Neural cell (in vitro differentiated cells): ENCODE results near the gene DCLK3. TPM values are rescaled to one million over a fixed set of nuclear protein-coding genes. Genes with fewer than 3 reads are reported as not detected.
A peak's percentile ranks its signal among the peaks of the same experiment; 100 is the strongest.

Source experiments
- H2AFZ ChIP-seq: fragments of 200-600, 300-800 bp; sonication (generic), shearing (Covaris generic); 2 replicates; pipeline ENCODE4 v1.6.0; 2014; ENCODE audit warnings: low read depth, mild to moderate bottlenecking, antibody characterized with exemption, low read length, moderate library complexity
- H3F3A ChIP-seq: fragments of 200-600 bp; shearing (Covaris generic); 2 replicates; pipeline ENCODE4 v1.6.1; 2016; ENCODE audit warnings: mild to moderate bottlenecking, moderate library complexity, mixed read lengths, antibody characterized with exemption, low read length; ENCODE audit not compliant: insufficient read depth, poor library complexity, severe bottlenecking
- H3K27ac ChIP-seq: fragments of 200-600, 300-800 bp; sonication (generic), shearing (Covaris generic); 2 replicates; pipeline ENCODE4 v1.5.1; 2014; ENCODE audit warnings: mild to moderate bottlenecking, low read length, moderate library complexity
- H3K27me3 ChIP-seq: fragments of 300-800, 200-600 bp; sonication (generic), shearing (Covaris generic); 2 replicates; pipeline ENCODE4 v1.6.0; 2014; ENCODE audit warnings: mild to moderate bottlenecking, low read depth, low read length, moderate library complexity; ENCODE audit not compliant: insufficient read depth
- H3K36me3 ChIP-seq: fragments of 300-800, 200-600 bp; sonication (generic), shearing (Covaris generic); 2 replicates; pipeline ENCODE4 v1.5.1; 2014; ENCODE audit warnings: mild to moderate bottlenecking, antibody characterized with exemption, low read length, moderate library complexity; ENCODE audit not compliant: insufficient read depth
- H3K4me2 ChIP-seq: fragments of 300-800, 200-600 bp; sonication (generic), shearing (Covaris generic); 2 replicates; pipeline ENCODE4 v1.6.0; 2014; ENCODE audit warnings: mild to moderate bottlenecking, low read length
- H3K4me3 ChIP-seq: fragments of 300-800, 200-600 bp; sonication (generic), shearing (Covaris generic); 2 replicates; pipeline ENCODE4 v1.5.1; 2014; ENCODE audit warnings: mild to moderate bottlenecking, low read length, moderate library complexity
- H3K79me2 ChIP-seq: fragments of 200-600 bp; shearing (Covaris generic); replicated peaks from 2 replicates; pipeline ENCODE4 v1.6.0; 2014; ENCODE audit warnings: mild to moderate bottlenecking, low read length, moderate library complexity; ENCODE audit not compliant: insufficient read depth
- H3K9ac ChIP-seq: fragments of 300-800, 200-600 bp; sonication (generic), shearing (Covaris generic); 2 replicates; pipeline ENCODE4 v1.6.1; 2016; ENCODE audit warnings: mild to moderate bottlenecking, low read length, mixed read lengths
- H3K9me2 ChIP-seq: fragments of 200-600 bp; shearing (Covaris generic); 2 replicates; pipeline ENCODE4 v1.6.1; 2016; ENCODE audit warnings: mild to moderate bottlenecking, low read length, mixed read lengths; ENCODE audit not compliant: insufficient read depth
- H3K9me3 ChIP-seq: fragments of 200-600, 300-800 bp; sonication (generic), shearing (Covaris generic); 2 replicates; pipeline ENCODE4 v1.6.1; 2016; ENCODE audit warnings: mild to moderate bottlenecking, mixed run types, low read length, moderate library complexity, mixed read lengths
- H4K20me1 ChIP-seq: fragments of 200-600 bp; shearing (Covaris generic); 2 replicates; pipeline ENCODE4 v1.6.1; 2016; ENCODE audit warnings: mild to moderate bottlenecking, mixed run types; ENCODE audit not compliant: insufficient read depth
- EP300 ChIP-seq: fragments of 450-650 bp; conservative IDR thresholded peaks from 2 replicates; pipeline ENCODE4 v1.6.1; 2014; ENCODE audit warnings: antibody characterized with exemption, mild to moderate bottlenecking, moderate library complexity; ENCODE audit not compliant: poor library complexity, severe bottlenecking
- EZH2 ChIP-seq: fragments of 200-600, 300-800 bp; shearing (Covaris generic), sonication (generic); IDR thresholded peaks from 2 replicates; pipeline ENCODE4 v1.6.1; 2014; ENCODE audit warnings: antibody characterized with exemption, low read length, borderline replicate concordance, mild to moderate bottlenecking; ENCODE audit not compliant: insufficient read depth, poor library complexity, severe bottlenecking
- MXI1 ChIP-seq: fragments of 450-650 bp; conservative IDR thresholded peaks from 2 replicates; pipeline ENCODE4 v1.6.1; 2014; ENCODE audit warnings: antibody characterized with exemption, mild to moderate bottlenecking; ENCODE audit not compliant: poor library complexity, severe bottlenecking
- POLR2AphosphoS5 ChIP-seq: IDR thresholded peaks from 2 replicates; pipeline ENCODE4 v1.6.1; 2012
- RAD21 ChIP-seq: fragments of 450-650 bp; conservative IDR thresholded peaks from 2 replicates; pipeline ENCODE4 v1.6.1; 2014; ENCODE audit warnings: antibody characterized with exemption, mild to moderate bottlenecking, moderate library complexity
- SMC3 ChIP-seq: fragments of 450-650 bp; conservative IDR thresholded peaks from 2 replicates; pipeline ENCODE4 v1.6.1; 2014; ENCODE audit warnings: antibody characterized with exemption, mild to moderate bottlenecking, moderate library complexity; ENCODE audit not compliant: poor library complexity
- TAF1 ChIP-seq: IDR thresholded peaks from 2 replicates; pipeline ENCODE4 v1.6.1; 2012; ENCODE audit warnings: low read depth
- polyA plus RNA-seq: library from polyadenylated mRNA; depleted of rRNA; stranded (reverse); fragments of >200 nt; gene quantifications from 2 replicates; pipeline ENCODE4 v1.2.3, GENCODE V29; 2014
- TF ChIP-seq, protein P1 (sequence below): IDR thresholded peaks from 2 replicates; pipeline ENCODE4 v1.6.1; 2012; ENCODE audit warnings: borderline replicate concordance
- TF ChIP-seq, protein P2 (sequence below): fragments of 450-650 bp; IDR thresholded peaks from 2 replicates; pipeline ENCODE4 v1.5.1; 2014; ENCODE audit warnings: antibody characterized with exemption, mild to moderate bottlenecking, moderate library complexity; ENCODE audit not compliant: poor library complexity, severe bottlenecking

The DCLK3 gene
- polyA plus RNA-seq, 1 donor from 2014 or later, result 1.5 TPM

DNA sequence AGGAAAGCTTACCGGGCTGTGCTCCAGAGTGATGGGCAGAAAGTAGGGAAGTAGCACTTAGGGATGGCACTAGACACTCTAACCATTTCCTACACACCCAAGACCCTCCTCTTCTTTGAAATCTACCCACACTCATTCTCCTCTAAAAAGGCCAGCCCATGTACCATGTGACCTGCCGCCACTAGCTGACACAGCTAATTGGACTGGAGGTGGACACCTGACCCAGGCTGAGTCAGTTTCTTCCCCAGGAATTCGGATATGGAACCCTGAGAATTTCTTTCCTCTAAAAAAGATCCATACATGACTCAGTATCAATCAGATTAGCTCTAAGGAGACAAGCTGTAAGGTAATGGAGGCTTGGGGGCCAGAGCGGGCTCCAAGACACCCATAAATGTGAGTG, 60.1 kb downstream of the DCLK3 start:
- Histone ChIP-seq H4K20me1 (no peaks in the 10 kb centered on the region), H3K4me3 (no peak overlapping the region), H3F3A (no peaks in the 10 kb centered on the region), H3K79me2 (no peaks in the 10 kb centered on the region), H3K27ac (no peak overlapping the region), H3K9me2 (no peaks in the 10 kb centered on the region), H2AFZ (no peak overlapping the region), H3K9me3 (no peaks in the 10 kb centered on the region), H3K36me3 (no peaks in the 10 kb centered on the region), H3K27me3 (no peaks in the 10 kb centered on the region), H3K9ac (no peak overlapping the region), H3K4me2 (no peak overlapping the region)
- TF ChIP-seq MXI1 (no peak), SMC3 (no peak), TAF1 (no peak), RAD21 (no peak), POLR2AphosphoS5 (no peak), EP300 (no peak), EZH2 (no peak)
- TF ChIP-seq, protein P1, sequence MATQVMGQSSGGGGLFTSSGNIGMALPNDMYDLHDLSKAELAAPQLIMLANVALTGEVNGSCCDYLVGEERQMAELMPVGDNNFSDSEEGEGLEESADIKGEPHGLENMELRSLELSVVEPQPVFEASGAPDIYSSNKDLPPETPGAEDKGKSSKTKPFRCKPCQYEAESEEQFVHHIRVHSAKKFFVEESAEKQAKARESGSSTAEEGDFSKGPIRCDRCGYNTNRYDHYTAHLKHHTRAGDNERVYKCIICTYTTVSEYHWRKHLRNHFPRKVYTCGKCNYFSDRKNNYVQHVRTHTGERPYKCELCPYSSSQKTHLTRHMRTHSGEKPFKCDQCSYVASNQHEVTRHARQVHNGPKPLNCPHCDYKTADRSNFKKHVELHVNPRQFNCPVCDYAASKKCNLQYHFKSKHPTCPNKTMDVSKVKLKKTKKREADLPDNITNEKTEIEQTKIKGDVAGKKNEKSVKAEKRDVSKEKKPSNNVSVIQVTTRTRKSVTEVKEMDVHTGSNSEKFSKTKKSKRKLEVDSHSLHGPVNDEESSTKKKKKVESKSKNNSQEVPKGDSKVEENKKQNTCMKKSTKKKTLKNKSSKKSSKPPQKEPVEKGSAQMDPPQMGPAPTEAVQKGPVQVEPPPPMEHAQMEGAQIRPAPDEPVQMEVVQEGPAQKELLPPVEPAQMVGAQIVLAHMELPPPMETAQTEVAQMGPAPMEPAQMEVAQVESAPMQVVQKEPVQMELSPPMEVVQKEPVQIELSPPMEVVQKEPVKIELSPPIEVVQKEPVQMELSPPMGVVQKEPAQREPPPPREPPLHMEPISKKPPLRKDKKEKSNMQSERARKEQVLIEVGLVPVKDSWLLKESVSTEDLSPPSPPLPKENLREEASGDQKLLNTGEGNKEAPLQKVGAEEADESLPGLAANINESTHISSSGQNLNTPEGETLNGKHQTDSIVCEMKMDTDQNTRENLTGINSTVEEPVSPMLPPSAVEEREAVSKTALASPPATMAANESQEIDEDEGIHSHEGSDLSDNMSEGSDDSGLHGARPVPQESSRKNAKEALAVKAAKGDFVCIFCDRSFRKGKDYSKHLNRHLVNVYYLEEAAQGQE, result no peak
- TF ChIP-seq, protein P2, sequence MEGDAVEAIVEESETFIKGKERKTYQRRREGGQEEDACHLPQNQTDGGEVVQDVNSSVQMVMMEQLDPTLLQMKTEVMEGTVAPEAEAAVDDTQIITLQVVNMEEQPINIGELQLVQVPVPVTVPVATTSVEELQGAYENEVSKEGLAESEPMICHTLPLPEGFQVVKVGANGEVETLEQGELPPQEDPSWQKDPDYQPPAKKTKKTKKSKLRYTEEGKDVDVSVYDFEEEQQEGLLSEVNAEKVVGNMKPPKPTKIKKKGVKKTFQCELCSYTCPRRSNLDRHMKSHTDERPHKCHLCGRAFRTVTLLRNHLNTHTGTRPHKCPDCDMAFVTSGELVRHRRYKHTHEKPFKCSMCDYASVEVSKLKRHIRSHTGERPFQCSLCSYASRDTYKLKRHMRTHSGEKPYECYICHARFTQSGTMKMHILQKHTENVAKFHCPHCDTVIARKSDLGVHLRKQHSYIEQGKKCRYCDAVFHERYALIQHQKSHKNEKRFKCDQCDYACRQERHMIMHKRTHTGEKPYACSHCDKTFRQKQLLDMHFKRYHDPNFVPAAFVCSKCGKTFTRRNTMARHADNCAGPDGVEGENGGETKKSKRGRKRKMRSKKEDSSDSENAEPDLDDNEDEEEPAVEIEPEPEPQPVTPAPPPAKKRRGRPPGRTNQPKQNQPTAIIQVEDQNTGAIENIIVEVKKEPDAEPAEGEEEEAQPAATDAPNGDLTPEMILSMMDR, result no peak

GRCh38 chr3:36701249-36701572, 63.1 kb downstream of the DCLK3 start:
- Histone ChIP-seq H3K4me2 (no peak overlapping the region), H2AFZ (no peak overlapping the region)

More at GRCh38 chr3:36701249-36701572, 63.1 kb downstream of the DCLK3 start:
- H3K27ac ChIP-seq, result no peak overlapping the region
- TF ChIP-seq TAF1, result no peak
- TF ChIP-seq POLR2AphosphoS5, result no peak
- no peak for TF ChIP-seq EP300
- TF ChIP-seq, protein P2, result peak; percentile 28
- TF ChIP-seq EZH2, result no peak
- no peaks in the 10 kb centered on the region for H3K9me3 ChIP-seq
- H4K20me1 ChIP-seq, result no peaks in the 10 kb centered on the region
- H3F3A ChIP-seq, result no peaks in the 10 kb centered on the region
- no peak overlapping the region for H3K9ac ChIP-seq
- H3K4me3 ChIP-seq, result no peak overlapping the region
- no peaks in the 10 kb centered on the region for H3K36me3 ChIP-seq
- no peaks in the 10 kb centered on the region for H3K27me3 ChIP-seq
- no peaks in the 10 kb centered on the region for H3K9me2 ChIP-seq
- no peaks in the 10 kb centered on the region for H3K79me2 ChIP-seq
